Neutrophil (primary cell): ENCODE data around the gene NDEL1.
A peak's percentile ranks its signal among the peaks of the same experiment; 100 is the strongest.

ENCODE experiments used
- H3K27ac ChIP-seq: fragments of 200-600 bp; sonication (generic); 2 replicates; pipeline ENCODE4 v1.5.1; 2016; ENCODE audit warnings: mild to moderate bottlenecking, moderate library complexity
- H3K27me3 ChIP-seq: fragments of 200-600 bp; sonication (generic); 2 replicates; pipeline ENCODE4 v1.6.0; 2016; ENCODE audit warnings: mild to moderate bottlenecking
- H3K36me3 ChIP-seq: fragments of 200-600 bp; sonication (generic); 2 replicates; pipeline ENCODE4 v1.5.1; 2017
- H3K4me1 ChIP-seq, 2 experiments: fragments of 200-600 bp in 1 of 2; sonication (generic) in 1 of 2; 1 replicate in 1 of 2; 2 replicates in 1 of 2; pipeline versions ENCODE4 v1.5.1 to v1.6.1; 2013 to 2016; ENCODE audit warnings: low read depth in 1 of 2, low read length in 1 of 2, mild to moderate bottlenecking in 1 of 2, moderate library complexity in 1 of 2; ENCODE audit not compliant: control insufficient read depth in 1 of 2, insufficient read depth in 1 of 2
- H3K4me3 ChIP-seq, 2 experiments: fragments of 200-600 bp in 1 of 2; sonication (generic) in 1 of 2; 1 replicate in 1 of 2; 2 replicates in 1 of 2; pipeline ENCODE4 v1.5.1; 2013 to 2016; ENCODE audit warnings: low read depth in 1 of 2, low read length in 1 of 2, mild to moderate bottlenecking in 1 of 2, moderate library complexity in 1 of 2
- H3K9me3 ChIP-seq: fragments of 200-600 bp; sonication (generic); 2 replicates; pipeline ENCODE4 v1.5.1; 2016
- CTCF ChIP-seq: fragments of 200-600 bp; sonication (generic); IDR thresholded peaks from 2 replicates; pipeline ENCODE4 v1.5.1; 2016; ENCODE audit warnings: antibody characterized with exemption

Gene NDEL1

DNA sequence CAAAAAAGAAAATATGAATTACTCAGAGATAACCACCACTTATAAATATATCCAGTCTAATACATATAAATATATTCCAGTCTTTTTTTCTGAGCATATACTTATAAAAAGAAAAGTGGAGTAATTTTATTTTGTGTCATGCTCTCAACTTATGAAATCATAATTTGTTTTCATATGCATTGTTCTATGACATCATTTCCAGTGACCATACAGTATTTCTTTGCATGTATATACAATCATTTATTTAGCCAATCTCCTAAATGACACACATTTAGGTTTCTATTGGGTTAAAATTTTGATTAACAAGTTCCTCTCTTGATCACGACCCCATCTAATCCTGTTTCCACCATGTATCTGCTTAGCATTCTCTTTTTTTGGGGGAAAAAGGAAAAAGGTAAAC lies 16.4 kb upstream of the NDEL1 start:
- H3K27me3 ChIP-seq = no peaks in the 10 kb centered on the region
- H3K4me1 ChIP-seq = peaks cover 96 to 98% of the 10 kb centered on the region in 2 experiments
- H3K36me3 ChIP-seq = peaks cover 26% of the 10 kb centered on the region
- no peak for TF ChIP-seq CTCF
- peak overlapping the region; percentile 85 to 99 for H3K4me3 ChIP-seq
- H3K27ac ChIP-seq = peak overlapping the region; percentile 97
- H3K9me3 ChIP-seq = no peaks in the 10 kb centered on the region

DNA sequence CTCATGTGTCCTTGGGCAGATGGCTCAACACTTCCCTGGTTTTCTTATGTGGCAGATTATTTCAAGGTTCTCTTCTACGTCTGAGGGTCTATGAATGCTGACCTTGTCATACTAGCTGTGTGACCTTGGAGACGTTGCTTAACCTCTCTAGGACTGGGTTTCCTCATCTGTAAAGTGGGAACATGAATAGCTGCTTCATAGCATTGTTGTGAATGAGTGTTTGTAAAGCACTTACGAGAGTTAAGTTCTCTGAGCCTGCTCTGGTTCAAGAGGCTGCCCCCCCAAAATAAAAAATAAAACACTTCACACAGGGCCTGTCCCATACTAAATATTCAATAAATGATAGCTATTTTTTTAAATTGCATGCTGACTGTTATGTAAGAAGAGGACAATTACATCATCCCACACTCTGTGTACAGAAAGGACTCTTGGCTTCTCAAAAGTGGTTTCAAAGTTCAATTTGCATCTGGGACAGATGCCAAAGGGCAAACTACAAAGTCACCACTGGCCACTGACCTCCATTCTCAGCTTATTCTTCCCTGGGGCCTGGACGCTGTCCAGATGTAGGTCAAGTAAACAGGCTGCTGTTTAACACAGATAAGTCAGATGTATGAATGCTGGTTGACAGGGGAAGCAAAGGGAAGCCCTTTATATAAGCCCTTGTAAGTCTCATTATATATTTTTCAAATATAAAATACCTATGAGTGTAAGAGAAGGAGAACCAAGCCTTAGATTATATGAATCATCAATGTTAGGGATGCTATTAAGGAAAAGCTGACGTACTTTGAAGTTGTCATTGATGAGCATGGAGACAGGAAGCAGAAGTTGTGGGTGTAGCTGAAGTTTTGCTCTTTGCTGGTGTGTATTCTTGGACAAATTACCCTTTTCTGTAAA lies 15.4 kb upstream of the NDEL1 start:
- TF ChIP-seq CTCF = peak; percentile 17
- peak overlapping the region; percentile 97 for H3K27ac ChIP-seq
- peaks cover 95 to 96% of the 10 kb centered on the region in 2 experiments for H3K4me1 ChIP-seq
- peak overlapping the region; percentile 85 to 99 for H3K4me3 ChIP-seq
- no peaks in the 10 kb centered on the region for H3K9me3 ChIP-seq
- no peaks in the 10 kb centered on the region for H3K27me3 ChIP-seq
- peaks cover 26% of the 10 kb centered on the region for H3K36me3 ChIP-seq

DNA sequence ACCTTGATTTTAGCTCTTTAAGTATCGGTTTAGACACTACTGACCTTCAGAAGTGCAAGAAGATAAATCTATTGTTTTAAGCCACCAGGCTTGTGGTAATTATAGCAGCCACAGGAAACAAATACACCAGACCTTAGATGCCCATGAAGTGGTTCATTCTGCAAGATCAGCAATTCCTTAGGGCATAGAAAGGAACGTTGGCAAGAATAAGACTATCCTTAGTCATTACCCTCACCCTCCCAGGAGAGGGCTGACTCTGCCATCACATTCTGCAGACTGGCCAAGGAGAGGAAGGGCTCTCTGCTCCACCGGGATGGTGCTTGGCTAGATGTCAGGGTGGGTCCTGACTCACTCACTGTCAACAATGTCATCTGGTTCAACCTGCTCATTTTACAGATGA lies 14.1 kb upstream of the NDEL1 start:
- Histone ChIP-seq H3K27ac (peak overlapping the region; percentile 97), H3K9me3 (no peaks in the 10 kb centered on the region), H3K4me1 (peaks cover 83 to 93% of the 10 kb centered on the region in 2 experiments), H3K4me3 (peak overlapping the region; percentile 85 to 99), H3K36me3 (peaks cover 26% of the 10 kb centered on the region), H3K27me3 (no peaks in the 10 kb centered on the region)
- no peak for TF ChIP-seq CTCF

- H3K27me3 ChIP-seq = no peaks in the 10 kb centered on the region
Measured at GRCh38 chr17:8426094-8426720, 9.5 kb upstream of the NDEL1 start.

DNA sequence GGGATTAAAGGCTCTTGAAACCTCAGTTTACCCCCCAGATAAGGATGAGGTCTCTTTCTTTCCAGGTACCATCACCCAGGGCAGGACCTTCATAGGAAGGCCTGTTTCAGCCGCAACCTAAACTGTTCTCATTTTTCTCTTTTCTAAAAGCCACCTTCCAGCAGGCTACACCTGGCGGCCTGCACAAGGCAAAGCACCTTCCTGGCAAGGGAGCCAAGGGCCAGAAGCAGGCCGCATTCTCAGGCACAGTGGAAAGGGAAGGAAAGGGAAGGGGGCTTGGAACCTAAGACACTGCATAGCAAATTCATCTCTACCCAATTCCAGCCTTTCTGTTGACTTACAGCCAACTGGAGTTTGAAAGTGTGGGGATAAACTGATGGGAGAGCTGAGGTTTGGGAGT lies 8.9 kb upstream of the NDEL1 start:
- H3K27ac ChIP-seq = peak overlapping the region; percentile 26
- TF ChIP-seq CTCF = no peak
- H3K27me3 ChIP-seq = no peaks in the 10 kb centered on the region
- peaks cover 44 to 73% of the 10 kb centered on the region in 2 experiments for H3K4me1 ChIP-seq
- H3K4me3 ChIP-seq = no peak overlapping the region
- H3K36me3 ChIP-seq = peaks cover 47% of the 10 kb centered on the region
- H3K9me3 ChIP-seq = no peaks in the 10 kb centered on the region

More at GRCh38 chr17:8426094-8426720, 9.5 kb upstream of the NDEL1 start:
- Histone ChIP-seq H3K36me3 (peaks cover 49% of the 10 kb centered on the region), H3K9me3 (no peaks in the 10 kb centered on the region), H3K4me3 (no peak overlapping the region), H3K27ac (peak overlapping the region; percentile 26), H3K4me1 (peaks cover 50 to 75% of the 10 kb centered on the region in 2 experiments)
- no peak for TF ChIP-seq CTCF
